K562 (cell line): ENCODE data around the gene TRIM65. TPM values are rescaled to one million over a fixed set of nuclear protein-coding genes. Genes with fewer than 3 reads are reported as not detected.

Source experiments
- BACH1 ChIP-seq: fragments of 200-800 bp; sonication (Bioruptor generic); IDR thresholded peaks from 2 replicates; pipeline ENCODE4 v1.6.1; 2016; ENCODE audit warnings: missing genetic modification characterization, missing compliant biosample characterization
- BMI1 ChIP-seq: fragments of 150-350 bp; IDR thresholded peaks from 2 replicates; pipeline ENCODE4 v1.6.1; 2014; ENCODE audit warnings: low read length
- C11orf30 ChIP-seq: fragments of 450-650 bp; IDR thresholded peaks from 2 replicates; pipeline ENCODE4 v1.6.1; 2016; ENCODE audit warnings: low read depth, mild to moderate bottlenecking
- EZH2 ChIP-seq: IDR thresholded peaks from 2 replicates; pipeline ENCODE4 v1.6.1; 2012; ENCODE audit warnings: low read depth, mild to moderate bottlenecking, inconsistent platforms, low read length, borderline replicate concordance
- HEY1 ChIP-seq: fragments of 250-450 bp; sonication (Bioruptor Pico); IDR thresholded peaks from 2 replicates; pipeline ENCODE4 v1.5.0; 2020; ENCODE audit warnings: mild to moderate bottlenecking, moderate library complexity, borderline replicate concordance
- IRF1 ChIP-seq: sonication (generic); formaldehyde crosslinking; IDR thresholded peaks from 2 replicates; pipeline ENCODE4 v1.8.0; 2022; ENCODE audit warnings: missing genetic modification reagents, mild to moderate bottlenecking, borderline replicate concordance
- MAZ ChIP-seq, 2 experiments: fragments of 450-650 bp in 1 of 2; sonication (generic) in 1 of 2; formaldehyde crosslinking; IDR thresholded peaks in 1 of 2; conservative IDR thresholded peaks in 1 of 2; 2 replicates each; pipeline versions ENCODE4 v1.4.0 to v1.5.0; 2020; ENCODE audit warnings: mild to moderate bottlenecking in 1 of 2, missing genetic modification reagents in 1 of 2
- MCM7 ChIP-seq, 2 experiments: fragments of 450-650 bp; IDR thresholded peaks; 2 replicates each; pipeline ENCODE4 v1.6.1; 2016 to 2018
- RBM25 ChIP-seq: fragments of 200-400 bp; formaldehyde crosslinking; IDR thresholded peaks from 2 replicates; pipeline ENCODE4 v1.6.1; 2018; ENCODE audit warnings: low read length, low read depth, moderate library complexity; ENCODE audit not compliant: severe bottlenecking
- SAFB ChIP-seq: fragments of 200-400 bp; formaldehyde crosslinking; IDR thresholded peaks from 2 replicates; pipeline ENCODE4 v1.6.1; 2017; ENCODE audit warnings: low read depth, low read length, borderline replicate concordance
- SMARCA5 ChIP-seq: fragments of 450-650 bp; IDR thresholded peaks from 2 replicates; pipeline ENCODE4 v1.6.1; 2016
- SMC3 ChIP-seq: conservative IDR thresholded peaks from 2 replicates; pipeline ENCODE4 v1.6.1; 2011; ENCODE audit warnings: low read depth, low read length, improper control_type of control experiment; ENCODE audit not compliant: insufficient read depth
- SRF ChIP-seq, 2 experiments: fragments of 250-450, 450-650 bp in 1 of 2; sonication (Bioruptor Pico) in 1 of 2; sonication (generic) in 1 of 2; formaldehyde crosslinking; IDR thresholded peaks; 2 replicates each; pipeline versions ENCODE4 v1.5.0 to v1.5.1; 2020 to 2022; ENCODE audit warnings: mild to moderate bottlenecking in 1 of 2, missing genetic modification reagents in 1 of 2
- ZFP91 ChIP-seq: sonication (generic); formaldehyde crosslinking; IDR thresholded peaks from 2 replicates; pipeline ENCODE4 v1.8.0; 2022; ENCODE audit warnings: mild to moderate bottlenecking, missing genetic modification reagents
- ZNF41 ChIP-seq: fragments of 250-450 bp; sonication (Bioruptor Pico); conservative IDR thresholded peaks from 2 replicates; pipeline ENCODE4 v1.4.0; 2020; ENCODE audit warnings: mild to moderate bottlenecking
- ZNF584 ChIP-seq: fragments of 200-800 bp; sonication (Bioruptor generic); IDR thresholded peaks from 2 replicates; pipeline ENCODE4 v1.6.1; 2016; ENCODE audit warnings: low read depth, mild to moderate bottlenecking, missing genetic modification characterization, missing compliant biosample characterization
- ZNF668 ChIP-seq: fragments of 250-450 bp; sonication (Bioruptor Pico); IDR thresholded peaks from 2 replicates; pipeline ENCODE4 v1.8.0; 2022; ENCODE audit warnings: mild to moderate bottlenecking, inconsistent platforms
- polyA plus RNA-seq, 8 experiments: library from polyadenylated mRNA; depleted of rRNA in 4 of 8; stranded (reverse) in 5 of 8; unstranded in 3 of 8; fragments of >200 nt; fragmentation: Nextera tagmentation in 2 of 8; fragmentation: Illumina TruSeq in 1 of 8; extraction: Ambion mirVana in 2 of 8; extraction: Trizol in 1 of 8; gene quantifications; 2 replicates each; pipeline versions ENCODE4 v1.2.1 to v1.2.3, GENCODE V29; 2011 to 2014; ENCODE audit warnings: inconsistent platforms in 1 of 8, missing spikeins in 1 of 8
- total RNA-seq, 7 experiments: library from RNA; depleted of rRNA in 6 of 7; stranded (reverse); fragments of >200 nt in 6 of 7; fragmentation: Illumina TruSeq in 2 of 7; extraction: Trizol in 2 of 7; gene quantifications; 2 replicates each; pipeline versions ENCODE4 v1.2.1 to v1.2.3, GENCODE V29; 2011 to 2021; ENCODE audit warnings: low replicate concordance in 1 of 7
- TF ChIP-seq, protein P1 (sequence below), 2 experiments: fragments of 450-650 bp; IDR thresholded peaks; 2 replicates each; pipeline ENCODE4 v1.6.1; 2018; ENCODE audit warnings: mild to moderate bottlenecking in 2 of 2, low read depth in 1 of 2; ENCODE audit not compliant: partially characterized antibody in 2 of 2
- TF ChIP-seq, protein P2 (sequence below), 2 experiments: IDR thresholded peaks; 2 replicates each; pipeline ENCODE4 v1.6.1; 2011; ENCODE audit warnings: borderline replicate concordance in 1 of 2, control low read depth in 1 of 2, low read depth in 1 of 2, low read length in 1 of 2, mild to moderate bottlenecking in 1 of 2, mixed read lengths in 1 of 2, moderate library complexity in 1 of 2; ENCODE audit not compliant: insufficient read depth in 1 of 2, insufficient read length in 1 of 2, poor library complexity in 1 of 2, severe bottlenecking in 1 of 2; ENCODE audit errors: extremely low read depth in 1 of 2

The TRIM65 gene
- total and polyA plus RNA-seq, 9 of the 15 experiments (the other 6 are each of a cell fraction or from before 2014, with no cell fraction given) = 2.8 to 45.7 (median 22.9) TPM

GRCh38 chr17:75904749-75905521 lies 8.2 kb upstream of the TRIM65 start, which contains the start of gene MRPL38 (continued):
- TF ChIP-seq, protein P1, sequence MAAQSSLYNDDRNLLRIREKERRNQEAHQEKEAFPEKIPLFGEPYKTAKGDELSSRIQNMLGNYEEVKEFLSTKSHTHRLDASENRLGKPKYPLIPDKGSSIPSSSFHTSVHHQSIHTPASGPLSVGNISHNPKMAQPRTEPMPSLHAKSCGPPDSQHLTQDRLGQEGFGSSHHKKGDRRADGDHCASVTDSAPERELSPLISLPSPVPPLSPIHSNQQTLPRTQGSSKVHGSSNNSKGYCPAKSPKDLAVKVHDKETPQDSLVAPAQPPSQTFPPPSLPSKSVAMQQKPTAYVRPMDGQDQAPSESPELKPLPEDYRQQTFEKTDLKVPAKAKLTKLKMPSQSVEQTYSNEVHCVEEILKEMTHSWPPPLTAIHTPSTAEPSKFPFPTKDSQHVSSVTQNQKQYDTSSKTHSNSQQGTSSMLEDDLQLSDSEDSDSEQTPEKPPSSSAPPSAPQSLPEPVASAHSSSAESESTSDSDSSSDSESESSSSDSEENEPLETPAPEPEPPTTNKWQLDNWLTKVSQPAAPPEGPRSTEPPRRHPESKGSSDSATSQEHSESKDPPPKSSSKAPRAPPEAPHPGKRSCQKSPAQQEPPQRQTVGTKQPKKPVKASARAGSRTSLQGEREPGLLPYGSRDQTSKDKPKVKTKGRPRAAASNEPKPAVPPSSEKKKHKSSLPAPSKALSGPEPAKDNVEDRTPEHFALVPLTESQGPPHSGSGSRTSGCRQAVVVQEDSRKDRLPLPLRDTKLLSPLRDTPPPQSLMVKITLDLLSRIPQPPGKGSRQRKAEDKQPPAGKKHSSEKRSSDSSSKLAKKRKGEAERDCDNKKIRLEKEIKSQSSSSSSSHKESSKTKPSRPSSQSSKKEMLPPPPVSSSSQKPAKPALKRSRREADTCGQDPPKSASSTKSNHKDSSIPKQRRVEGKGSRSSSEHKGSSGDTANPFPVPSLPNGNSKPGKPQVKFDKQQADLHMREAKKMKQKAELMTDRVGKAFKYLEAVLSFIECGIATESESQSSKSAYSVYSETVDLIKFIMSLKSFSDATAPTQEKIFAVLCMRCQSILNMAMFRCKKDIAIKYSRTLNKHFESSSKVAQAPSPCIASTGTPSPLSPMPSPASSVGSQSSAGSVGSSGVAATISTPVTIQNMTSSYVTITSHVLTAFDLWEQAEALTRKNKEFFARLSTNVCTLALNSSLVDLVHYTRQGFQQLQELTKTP (IDR thresholded peaks at IDR 0.05; ENCODE audit: low read depth in 1 of 2, partially characterized antibody in 2 of 2) = peak in 1 of 2 experiments; percentile 28
- TF ChIP-seq ZFP91 (CRISPR knock-in tag) (no peak), SAFB (no peak), RBM25 (no peak), ZNF668 (no peak), EZH2 (no peak), SRF (CRISPR knock-in tag; IDR thresholded peaks at IDR 0.05) (peak in 1 of 2 experiments; percentile 38; a peak in 1 of 4 replicates), ZNF41 (no peak), ZNF584 (CRISPR knock-in tag) (no peak), HEY1 (CRISPR knock-in tag) (no peak), SMC3 (peak; percentile 97), SMARCA5 (no peak), IRF1 (no peak), MCM7 (IDR thresholded peaks at IDR 0.05) (no peak), MAZ (CRISPR knock-in tag; conservative IDR thresholded peaks at IDR 0.05 in 1 of 2, IDR thresholded peaks at IDR 0.05 in 1 of 2) (peak; percentile 91 to 93), BMI1 (no peak), C11orf30 (peak; percentile 76), BACH1 (tag) (no peak)
- TF ChIP-seq, protein P2, sequence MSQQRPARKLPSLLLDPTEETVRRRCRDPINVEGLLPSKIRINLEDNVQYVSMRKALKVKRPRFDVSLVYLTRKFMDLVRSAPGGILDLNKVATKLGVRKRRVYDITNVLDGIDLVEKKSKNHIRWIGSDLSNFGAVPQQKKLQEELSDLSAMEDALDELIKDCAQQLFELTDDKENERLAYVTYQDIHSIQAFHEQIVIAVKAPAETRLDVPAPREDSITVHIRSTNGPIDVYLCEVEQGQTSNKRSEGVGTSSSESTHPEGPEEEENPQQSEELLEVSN (IDR thresholded peaks at IDR 0.05; ENCODE audit: borderline replicate concordance in 1 of 2, extremely low read depth in 1 of 2, insufficient read depth in 1 of 2, insufficient read length in 1 of 2, low read depth in 1 of 2, low read length in 1 of 2, poor library complexity in 1 of 2, severe bottlenecking in 1 of 2) = peak in 1 of 2 experiments; percentile 85
